ENCODE data around the gene CRYGN. TPM values are rescaled to one million over a fixed set of nuclear protein-coding genes. Genes with fewer than 3 reads are reported as not detected.

CRYGN gene
- total RNA-seq, 2 donors from 2014 or later = 0.35 TPM; not detected in 1

DNA sequence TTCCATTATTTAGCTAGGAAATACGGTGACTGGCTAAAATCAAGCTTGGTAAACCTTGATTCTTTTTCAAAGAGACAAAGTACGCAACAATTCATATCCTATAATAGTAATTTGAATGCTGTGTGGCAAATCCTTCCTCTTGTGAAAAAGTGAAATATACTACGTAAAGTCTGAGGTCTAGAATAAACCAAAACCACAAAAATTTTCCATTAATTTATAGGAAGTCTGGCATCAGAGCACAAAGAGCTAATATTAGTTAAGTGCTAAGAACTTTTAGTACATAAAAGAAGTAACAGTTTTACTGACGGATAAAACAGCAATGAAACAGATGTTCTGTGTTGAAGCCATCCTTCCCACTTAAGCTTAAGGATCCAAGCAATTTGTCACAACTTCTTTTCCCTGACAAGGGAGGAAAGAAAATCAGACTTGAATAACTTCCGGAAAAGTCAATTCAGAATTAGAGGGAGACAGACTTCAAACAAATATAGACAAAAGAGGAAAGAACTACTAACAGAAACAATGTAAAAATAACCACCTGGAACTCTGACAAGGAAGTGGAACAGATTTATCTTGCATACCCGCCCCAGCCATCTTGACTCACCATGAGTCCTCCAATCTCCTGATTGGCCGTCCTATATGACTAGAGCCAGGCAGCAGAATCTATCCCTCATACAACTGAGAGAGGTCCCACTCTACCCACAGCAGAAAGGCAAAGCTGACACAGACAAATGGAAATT is 45.2 kb upstream of the CRYGN start:
- TF ChIP-seq CTCF (IDR thresholded peaks at IDR 0.05) = no peak
- ATAC-seq (ENCODE audit: insufficient number of reproducible peaks, low FRiP score, low read depth) = no peak
- Histone ChIP-seq H3K36me3 (peaks cover 16% of the 10 kb centered on the region), H3K27me3 (replicated peaks; ENCODE audit: insufficient read depth) (no peaks in the 10 kb centered on the region), H3K4me3 (no peak overlapping the region), H3K27ac (peak overlapping the region; percentile 41 to 44), H3K9me3 (no peaks in the 10 kb centered on the region), H3K4me1 (ENCODE audit: control insufficient read depth in 1 of 2, low read depth in 2 of 2) (peaks cover 15 to 47% of the 10 kb centered on the region in 2 donors)
- DNase-seq (ENCODE audit: low spot score) = no peak

DNA sequence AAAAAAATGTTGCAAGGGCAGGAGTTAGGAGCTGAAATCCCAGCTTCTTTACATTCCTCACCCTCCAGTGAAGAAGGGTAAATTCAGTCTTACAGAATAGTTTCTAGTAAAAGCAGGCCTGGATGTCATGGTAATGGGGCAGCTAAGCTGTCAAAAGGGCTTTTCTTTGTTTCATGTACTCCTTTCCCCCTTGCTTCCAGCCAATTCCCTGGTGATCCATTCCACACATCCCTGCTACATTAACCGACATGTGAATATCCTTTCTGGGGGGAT is 43.7 kb upstream of the CRYGN start:
- no peaks in the 10 kb centered on the region for H3K27me3 ChIP-seq (replicated peaks; ENCODE audit: insufficient read depth)
- no peaks in the 10 kb centered on the region for H3K9me3 ChIP-seq
- peaks cover 13 to 39% of the 10 kb centered on the region in 2 donors for H3K4me1 ChIP-seq (ENCODE audit: control insufficient read depth in 1 of 2, low read depth in 2 of 2)
- peaks cover 16% of the 10 kb centered on the region for H3K36me3 ChIP-seq
- no peak overlapping the region for H3K27ac ChIP-seq
- no peak overlapping the region for H3K4me3 ChIP-seq
- no peak for TF ChIP-seq CTCF (IDR thresholded peaks at IDR 0.05)
- ATAC-seq (ENCODE audit: insufficient number of reproducible peaks, low FRiP score, low read depth) (no peak), DNase-seq (ENCODE audit: low spot score) (no peak)

GRCh38 chr7:151482883-151483710 is 43.2 kb upstream of the CRYGN start:
- ATAC-seq (ENCODE audit: insufficient number of reproducible peaks, low FRiP score, low read depth) = no peak
- Histone ChIP-seq H3K4me3 (no peak overlapping the region), H3K27me3 (replicated peaks; ENCODE audit: insufficient read depth) (no peaks in the 10 kb centered on the region), H3K27ac (no peak overlapping the region), H3K9me3 (no peaks in the 10 kb centered on the region), H3K36me3 (peaks cover 16% of the 10 kb centered on the region), H3K4me1 (ENCODE audit: control insufficient read depth in 1 of 2, low read depth in 2 of 2) (peaks cover 13 to 39% of the 10 kb centered on the region in 2 donors)
- no peak for TF ChIP-seq CTCF (IDR thresholded peaks at IDR 0.05)
- no peak for DNase-seq (ENCODE audit: low spot score)

GRCh38 chr7:151481650-151482505 is 41.9 kb upstream of the CRYGN start:
- peaks cover 10% of the 10 kb centered on the region for H3K36me3 ChIP-seq

More at GRCh38 chr7:151481650-151482505, 41.9 kb upstream of the CRYGN start:
- Histone ChIP-seq H3K27ac (no peak overlapping the region), H3K4me3 (no peak overlapping the region), H3K27me3 (replicated peaks; ENCODE audit: insufficient read depth) (no peaks in the 10 kb centered on the region), H3K9me3 (no peaks in the 10 kb centered on the region), H3K4me1 (ENCODE audit: control insufficient read depth in 1 of 2, low read depth in 2 of 2) (peaks cover 13 to 32% of the 10 kb centered on the region in 2 donors)
- DNase-seq (ENCODE audit: low spot score) (no peak), ATAC-seq (ENCODE audit: insufficient number of reproducible peaks, low FRiP score, low read depth) (no peak)
- TF ChIP-seq CTCF (IDR thresholded peaks at IDR 0.05) = no peak

Measured in thoracic aorta (tissue), 2 donors.